Kidney (tissue), 14 donors: Measurements from ENCODE around the gene SPRYD3. TPM values are rescaled to one million over a fixed set of nuclear protein-coding genes. Genes with fewer than 3 reads are reported as not detected.

Source experiments
- DNase-seq, 5 donors: peaks; one replicate each; pipeline ENCODE4 v3.0.0-alpha.2; 2013 to 2020
- FAIRE-seq: peaks from 2 replicates; lab custom pipeline; 2012; peaks lifted over from hg19 to GRCh38; lab: Jason Lieb, UNC
- H3K27ac ChIP-seq, 2 donors: one replicate each; pipeline ENCODE4 v1.7.0; 2013; ENCODE audit warnings: low read depth in 2 of 2, low read length in 2 of 2, inconsistent platforms in 1 of 2
- H3K27me3 ChIP-seq: one replicate; pipeline ENCODE4 v1.7.1; 2013; ENCODE audit warnings: low read length, inconsistent platforms; ENCODE audit not compliant: control insufficient read depth, insufficient read depth
- H3K36me3 ChIP-seq, 3 donors: one replicate each; pipeline versions ENCODE4 v1.7.0 to v1.7.1; 2013; ENCODE audit warnings: low read length in 3 of 3, control low read depth in 1 of 3, inconsistent platforms in 1 of 3; ENCODE audit not compliant: insufficient read depth in 3 of 3, control insufficient read depth in 2 of 3
- H3K4me1 ChIP-seq, 3 donors: one replicate each; pipeline versions ENCODE4 v1.7.0 to v1.7.1; 2013; ENCODE audit warnings: low read length in 3 of 3, inconsistent platforms in 1 of 3, low read depth in 1 of 3; ENCODE audit not compliant: control insufficient read depth in 2 of 3, insufficient read depth in 2 of 3
- H3K4me3 ChIP-seq, 3 donors: one replicate each; pipeline versions ENCODE4 v1.7.0 to v1.8.1; 2013; ENCODE audit warnings: low read length in 3 of 3, control low read depth in 1 of 3, inconsistent platforms in 1 of 3
- H3K9ac ChIP-seq, 3 donors: one replicate each; pipeline versions ENCODE4 v1.7.0 to v1.7.1; 2013; ENCODE audit warnings: low read length in 3 of 3, control low read depth in 1 of 3, inconsistent platforms in 1 of 3
- H3K9me3 ChIP-seq, 3 donors: one replicate each; pipeline versions ENCODE4 v1.7.0 to v1.7.1; 2013; ENCODE audit warnings: low read length in 3 of 3, control low read depth in 1 of 3, inconsistent platforms in 1 of 3; ENCODE audit not compliant: control insufficient read depth in 2 of 3, insufficient read depth in 1 of 3
- intact Hi-C: fragments of 100-400 bp; cut with DNase I; formaldehyde crosslinking; loops from one replicate; pipeline ENCODE4 v1.11.1; 2022
- polyA plus RNA-seq: library from polyadenylated mRNA; stranded (reverse); fragments of 350-450 nt; fragmentation: Illumina TruSeq; extraction: RNeasy Lipid Tissue Mini Kit (QIAGEN cat#74804); gene quantifications from one replicate; pipeline ENCODE4 v1.2.3, GENCODE V29; 2014; ENCODE audit warnings: low read depth, low replicate concordance; ENCODE audit not compliant: insufficient read depth
- total RNA-seq: library from RNA; stranded (reverse); fragmentation: NEBNext Ultra II Directional; extraction: Animal tissue kit (Norgen Biotek cat#: 25700); gene quantifications from one replicate; pipeline ENCODE4 v1.2.1, GENCODE V29; 2021
- TF ChIP-seq, protein P1 (sequence below): IDR thresholded peaks from 3 replicates; pipeline ENCODE4 v1.5.1; 2012; ENCODE audit warnings: mild to moderate bottlenecking, moderate library complexity, borderline replicate concordance; ENCODE audit not compliant: insufficient read depth; ENCODE audit errors: extremely low read depth
- donor health status: control.
- donor health status: control.
- donor health status: control.
- donor health status: control.
- donor health status: control.
- donor health status: DM: yes; HTN: yes; CAD: no.
- donor health status: Normal renal cell carcinoma (clear cell type).

SPRYD3 gene
- total and polyA plus RNA-seq, 2 donors from 2014 or later: 40.0 to 72.3 TPM

DNA sequence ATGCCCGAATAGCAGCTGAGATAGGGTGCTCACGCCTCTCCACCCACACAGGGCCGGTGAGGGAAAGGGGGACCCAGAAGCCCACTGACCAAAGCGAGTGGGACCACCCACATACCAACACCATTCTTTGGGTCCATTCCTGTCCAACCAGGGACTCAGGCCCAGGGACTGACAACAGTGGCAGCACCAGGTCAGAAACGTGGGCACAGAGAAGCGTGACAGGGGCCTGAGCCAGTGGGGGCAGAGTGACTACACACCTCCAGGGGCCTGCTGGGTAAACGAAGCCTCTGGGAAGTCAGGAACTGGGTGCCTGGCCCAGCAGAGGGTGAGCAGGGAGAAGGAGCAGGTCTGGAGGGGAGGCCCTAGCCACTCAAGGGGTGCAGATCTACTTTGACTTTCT is 13.7 kb downstream of the SPRYD3 start:
- H3K9ac ChIP-seq: peak overlapping the region in 1 of 3 donors; percentile 2
- no peaks in the 10 kb centered on the region for H3K9me3 ChIP-seq
- no peak overlapping the region for H3K4me3 ChIP-seq
- intact Hi-C loops: loop anchor here (10.0 kb wide), 1 partner anchor 129 kb away; no protein-coding TSS in a partner anchor
- H3K36me3 ChIP-seq: peaks cover 0 to 31% (median 12%) of the 10 kb centered on the region in 3 donors
- no peaks in the 10 kb centered on the region for H3K27me3 ChIP-seq
- H3K4me1 ChIP-seq: peaks cover 0 to 42% (median 9%) of the 10 kb centered on the region in 3 donors
- peak overlapping the region; percentile 48 to 51 for H3K27ac ChIP-seq
- DNase-seq (peak in 2 of 5 donors; percentile 54 to 74), FAIRE-seq (no peak)
- TF ChIP-seq, protein P1, sequence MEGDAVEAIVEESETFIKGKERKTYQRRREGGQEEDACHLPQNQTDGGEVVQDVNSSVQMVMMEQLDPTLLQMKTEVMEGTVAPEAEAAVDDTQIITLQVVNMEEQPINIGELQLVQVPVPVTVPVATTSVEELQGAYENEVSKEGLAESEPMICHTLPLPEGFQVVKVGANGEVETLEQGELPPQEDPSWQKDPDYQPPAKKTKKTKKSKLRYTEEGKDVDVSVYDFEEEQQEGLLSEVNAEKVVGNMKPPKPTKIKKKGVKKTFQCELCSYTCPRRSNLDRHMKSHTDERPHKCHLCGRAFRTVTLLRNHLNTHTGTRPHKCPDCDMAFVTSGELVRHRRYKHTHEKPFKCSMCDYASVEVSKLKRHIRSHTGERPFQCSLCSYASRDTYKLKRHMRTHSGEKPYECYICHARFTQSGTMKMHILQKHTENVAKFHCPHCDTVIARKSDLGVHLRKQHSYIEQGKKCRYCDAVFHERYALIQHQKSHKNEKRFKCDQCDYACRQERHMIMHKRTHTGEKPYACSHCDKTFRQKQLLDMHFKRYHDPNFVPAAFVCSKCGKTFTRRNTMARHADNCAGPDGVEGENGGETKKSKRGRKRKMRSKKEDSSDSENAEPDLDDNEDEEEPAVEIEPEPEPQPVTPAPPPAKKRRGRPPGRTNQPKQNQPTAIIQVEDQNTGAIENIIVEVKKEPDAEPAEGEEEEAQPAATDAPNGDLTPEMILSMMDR: no peak

DNA sequence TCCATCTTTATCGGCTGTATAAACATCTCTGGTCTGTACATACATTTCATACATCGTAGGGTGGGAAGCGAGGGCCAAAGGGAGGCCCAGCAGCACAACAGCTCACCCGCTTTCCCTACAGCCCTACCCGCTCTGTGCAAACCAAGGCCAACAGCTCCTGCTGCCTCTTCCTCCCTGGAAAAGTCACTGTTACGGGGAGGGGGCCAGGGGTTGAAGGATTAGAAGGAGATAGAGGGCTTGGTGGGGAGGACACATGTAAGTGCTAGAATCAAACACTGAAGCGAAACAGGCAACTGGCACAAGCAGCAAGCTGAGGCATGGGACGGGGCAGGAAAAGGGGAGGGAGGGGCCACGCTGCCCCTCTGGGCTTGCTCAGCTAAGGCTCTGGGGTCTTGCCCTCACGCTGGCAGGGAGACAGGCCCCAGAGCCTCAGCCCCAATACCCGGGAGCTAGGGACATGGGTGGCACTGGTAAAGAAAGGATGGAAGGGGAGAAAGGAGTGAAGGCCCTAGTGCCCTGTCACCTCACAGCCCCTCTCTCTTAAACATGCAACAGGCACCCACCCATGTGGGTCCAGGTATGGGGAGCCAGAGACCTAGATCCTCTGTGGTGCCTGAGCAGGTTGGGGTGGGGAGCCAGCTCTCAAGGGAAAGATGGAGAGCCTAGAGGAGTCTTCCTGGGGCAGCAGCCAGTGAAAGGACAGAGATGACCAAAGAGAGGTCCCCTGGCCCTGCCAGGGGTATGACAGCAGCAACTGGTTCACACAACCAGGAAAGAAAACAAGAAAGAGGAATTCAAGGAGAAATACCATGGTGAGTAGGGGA is 14.4 kb downstream of the SPRYD3 start:
- peak overlapping the region in 1 of 2 donors; percentile 50 for H3K27ac ChIP-seq
- peaks cover 0 to 37% (median 12%) of the 10 kb centered on the region in 3 donors for H3K36me3 ChIP-seq
- intact Hi-C loops: loop anchor here (10.0 kb wide), 1 partner anchor 130 kb away; no protein-coding TSS in a partner anchor
- H3K27me3 ChIP-seq: no peaks in the 10 kb centered on the region
- TF ChIP-seq, protein P1: no peak
- DNase-seq (peak in 2 of 5 donors; percentile 32 to 72), FAIRE-seq (no peak)
- no peak overlapping the region for H3K9ac ChIP-seq
- no peaks in the 10 kb centered on the region for H3K9me3 ChIP-seq
- no peak overlapping the region for H3K4me3 ChIP-seq
- H3K4me1 ChIP-seq: peaks cover 0 to 43% (median 9%) of the 10 kb centered on the region in 3 donors

DNA sequence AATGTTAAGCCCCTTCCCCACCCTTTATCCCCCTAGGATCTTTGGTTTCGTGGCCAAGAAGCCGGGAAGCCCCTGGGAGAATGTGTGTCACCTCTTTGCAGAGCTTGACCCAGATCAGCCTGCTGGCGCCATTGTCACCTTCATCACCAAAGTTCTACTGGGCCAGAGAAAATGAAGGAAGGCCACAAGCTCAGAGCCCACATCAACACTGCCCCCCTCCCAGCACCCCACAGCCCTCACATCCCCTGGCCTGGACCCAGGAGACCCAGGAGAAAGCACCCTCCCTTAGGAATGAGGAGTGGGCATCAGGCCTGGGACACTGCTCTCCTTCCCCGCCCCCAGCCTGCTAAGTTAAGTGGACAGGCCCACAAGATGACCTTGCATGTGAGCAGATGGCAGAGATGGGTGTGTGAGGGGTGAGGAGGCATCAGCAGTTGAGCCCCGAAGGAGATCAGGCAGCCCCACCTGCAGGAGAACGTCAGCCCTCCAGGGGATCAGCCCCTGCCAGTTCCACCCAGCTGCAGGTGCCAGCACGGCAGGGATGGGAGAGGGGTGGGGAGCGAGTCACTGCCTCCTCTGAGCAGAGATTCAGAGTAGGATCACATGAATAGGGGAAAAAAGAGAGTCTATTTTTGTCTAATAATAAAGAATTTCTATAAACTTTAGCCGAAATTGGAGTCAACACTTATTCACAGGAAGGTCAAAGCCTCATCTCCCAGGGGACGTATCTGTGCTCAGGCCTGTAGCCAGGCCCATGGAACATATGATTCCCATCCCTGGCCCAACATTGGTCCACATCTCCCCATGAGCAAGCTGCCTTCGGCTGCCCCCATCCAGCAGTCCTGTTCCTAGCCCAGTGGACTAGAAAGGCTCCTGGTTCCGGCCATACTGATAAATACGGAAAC is 15.2 kb downstream of the SPRYD3 start:
- H3K4me1 ChIP-seq: peaks cover 0 to 39% (median 9%) of the 10 kb centered on the region in 3 donors
- H3K36me3 ChIP-seq: peaks cover 0 to 41% (median 12%) of the 10 kb centered on the region in 3 donors
- intact Hi-C loops: loop anchor here (10.0 kb wide), 1 partner anchor 131 kb away; no protein-coding TSS in a partner anchor
- TF ChIP-seq, protein P1: no peak
- no peaks in the 10 kb centered on the region for H3K9me3 ChIP-seq
- DNase-seq (peak in 2 of 5 donors; percentile 35 to 82), FAIRE-seq (no peak)
- H3K4me3 ChIP-seq: no peak overlapping the region
- H3K9ac ChIP-seq: no peak overlapping the region
- H3K27me3 ChIP-seq: no peaks in the 10 kb centered on the region
- peak overlapping the region; percentile 6 to 50 for H3K27ac ChIP-seq
